Liver (tissue), 9 donors: ENCODE results near the gene GPX4. TPM values are rescaled to one million over a fixed set of nuclear protein-coding genes. Genes with fewer than 3 reads are reported as not detected.

ENCODE experiments used
- DNase-seq: peaks from one replicate; pipeline ENCODE4 v3.0.0-alpha.2; 2017; ENCODE audit warnings: low spot score
- H3K27ac ChIP-seq, 2 donors: one replicate each; pipeline ENCODE4 v1.7.0; 2013; ENCODE audit warnings: inconsistent platforms in 2 of 2, low read length in 2 of 2, control low read depth in 1 of 2, low read depth in 1 of 2, mild to moderate bottlenecking in 1 of 2
- H3K27me3 ChIP-seq, 4 donors: one replicate each; pipeline versions ENCODE4 v1.6.1 to v1.7.0; 2013; ENCODE audit warnings: low read length in 3 of 4, inconsistent platforms in 1 of 4, mild to moderate bottlenecking in 1 of 4, moderate library complexity in 1 of 4; ENCODE audit not compliant: control insufficient read depth in 4 of 4, insufficient read depth in 4 of 4
- H3K36me3 ChIP-seq, 4 donors: one replicate each; pipeline versions ENCODE4 v1.6.1 to v1.7.0; 2013; ENCODE audit warnings: low read length in 3 of 4, mild to moderate bottlenecking in 3 of 4, low read depth in 1 of 4, moderate library complexity in 1 of 4; ENCODE audit not compliant: control insufficient read depth in 4 of 4, insufficient read depth in 3 of 4
- H3K4me1 ChIP-seq, 4 donors: one replicate each; pipeline versions ENCODE4 v1.6.1 to v1.7.0; 2013; ENCODE audit warnings: low read length in 3 of 4, mild to moderate bottlenecking in 3 of 4, moderate library complexity in 1 of 4; ENCODE audit not compliant: control insufficient read depth in 4 of 4, insufficient read depth in 4 of 4
- H3K4me3 ChIP-seq, 3 donors: one replicate each; pipeline versions ENCODE4 v1.6.1 to v1.7.0; 2013; ENCODE audit warnings: low read length in 3 of 3, control low read depth in 1 of 3, low read depth in 1 of 3, mild to moderate bottlenecking in 1 of 3
- H3K9ac ChIP-seq, 2 donors: one replicate each; pipeline ENCODE4 v1.7.0; 2013; ENCODE audit warnings: low read length in 2 of 2, mild to moderate bottlenecking in 2 of 2, moderate library complexity in 2 of 2, control low read depth in 1 of 2, low read depth in 1 of 2
- H3K9me3 ChIP-seq, 4 donors: one replicate each; pipeline versions ENCODE4 v1.6.1 to v1.7.0; 2013; ENCODE audit warnings: low read length in 3 of 4; ENCODE audit not compliant: control insufficient read depth in 4 of 4
- EGR1 ChIP-seq, 2 donors: IDR thresholded peaks; 2 replicates each; pipeline ENCODE4 v1.6.1; 2016 to 2018; ENCODE audit warnings: antibody characterized with exemption in 2 of 2, low read depth in 2 of 2
- FOXA1 ChIP-seq: IDR thresholded peaks from 2 replicates; pipeline ENCODE4 v1.6.1; 2016; ENCODE audit warnings: antibody characterized with exemption
- FOXA2 ChIP-seq: IDR thresholded peaks from 2 replicates; pipeline ENCODE4 v1.6.1; 2016; ENCODE audit warnings: antibody characterized with exemption
- GABPA ChIP-seq, 2 donors: IDR thresholded peaks in 1 of 2; conservative IDR thresholded peaks in 1 of 2; 2 replicates each; pipeline ENCODE4 v1.6.1; 2016; ENCODE audit warnings: antibody characterized with exemption in 2 of 2, mild to moderate bottlenecking in 1 of 2, moderate library complexity in 1 of 2
- HNF4A ChIP-seq, 2 donors: conservative IDR thresholded peaks; 2 replicates each; pipeline ENCODE4 v1.6.1; 2016; ENCODE audit warnings: antibody characterized with exemption in 2 of 2, mild to moderate bottlenecking in 2 of 2
- HNF4G ChIP-seq: IDR thresholded peaks from 2 replicates; pipeline ENCODE4 v1.6.1; 2016; ENCODE audit warnings: antibody characterized with exemption
- JUND ChIP-seq, 2 donors: IDR thresholded peaks; 2 replicates each; pipeline ENCODE4 v1.6.1; 2016; ENCODE audit warnings: antibody characterized with exemption in 2 of 2
- NR2F2 ChIP-seq: IDR thresholded peaks from 2 replicates; pipeline ENCODE4 v1.6.1; 2016; ENCODE audit warnings: antibody characterized with exemption
- RAD21 ChIP-seq, 2 donors: IDR thresholded peaks; 2 replicates each; pipeline ENCODE4 v1.6.1; 2016; ENCODE audit warnings: antibody characterized with exemption in 2 of 2, mild to moderate bottlenecking in 2 of 2
- RXRA ChIP-seq, 2 donors: IDR thresholded peaks; 2 replicates each; pipeline ENCODE4 v1.6.1; 2017 to 2018; ENCODE audit warnings: antibody characterized with exemption in 2 of 2, mild to moderate bottlenecking in 1 of 2
- SP1 ChIP-seq: IDR thresholded peaks from 2 replicates; pipeline ENCODE4 v1.6.1; 2018; ENCODE audit warnings: antibody characterized with exemption, mild to moderate bottlenecking
- TAF1 ChIP-seq: conservative IDR thresholded peaks from 2 replicates; pipeline ENCODE4 v1.6.1; 2016; ENCODE audit warnings: antibody characterized with exemption, mild to moderate bottlenecking
- YY1 ChIP-seq: IDR thresholded peaks from 2 replicates; pipeline ENCODE4 v1.6.1; 2016; ENCODE audit warnings: antibody characterized with exemption, mild to moderate bottlenecking
- WGBS: extraction: QIAGEN DNeasy Blood & Tissue Kit; methylation state at CpG from one replicate; pipeline ENCODE4 v1.1.7; 2013; 5-methylcytosine and 5-hydroxymethylcytosine counted together
- polyA plus RNA-seq, 2 donors: library from polyadenylated mRNA; stranded (reverse) in 1 of 2; unstranded in 1 of 2; fragments of 200-250 nt in 1 of 2; fragments of >200 nt in 1 of 2; fragmentation: Nextera tagmentation in 1 of 2; extraction: Ambion mirVana in 1 of 2; gene quantifications; one replicate each; pipeline versions ENCODE4 v1.2.1 to v1.2.3, GENCODE V29; 2013 to 2015
- total RNA-seq, 2 donors: library from RNA; depleted of rRNA; stranded (reverse); fragments of >200 nt; gene quantifications; one replicate each; pipeline ENCODE4 v1.2.3, GENCODE V29; 2014
- TF ChIP-seq, protein P1 (sequence below): IDR thresholded peaks from 2 replicates; pipeline ENCODE4 v1.6.1; 2016; ENCODE audit warnings: antibody characterized with exemption
- TF ChIP-seq, protein P2 (sequence below): IDR thresholded peaks from 2 replicates; pipeline ENCODE4 v1.6.1; 2016; ENCODE audit warnings: antibody characterized with exemption
- TF ChIP-seq, protein P3 (sequence below): IDR thresholded peaks from 2 replicates; pipeline ENCODE4 v1.6.1; 2016; ENCODE audit warnings: antibody characterized with exemption
- TF ChIP-seq, protein P4 (sequence below): IDR thresholded peaks from 2 replicates; pipeline ENCODE4 v1.6.1; 2016; ENCODE audit warnings: antibody characterized with exemption, mild to moderate bottlenecking
- TF ChIP-seq, protein P5 (sequence below): fragments of 150-350 bp; IDR thresholded peaks from 2 replicates; pipeline ENCODE4 v1.5.1; 2017; ENCODE audit warnings: improper control_type of control experiment, low read depth, low read length; ENCODE audit not compliant: missing input control
- donor health status: healthy.
- donor health status: healthy.
- donor health status: healthy.
- donor health status: healthy.
- donor health status: healthy.

Gene GPX4
- total and polyA plus RNA-seq, 4 donors: 122 to 558 (median 298) TPM

DNA sequence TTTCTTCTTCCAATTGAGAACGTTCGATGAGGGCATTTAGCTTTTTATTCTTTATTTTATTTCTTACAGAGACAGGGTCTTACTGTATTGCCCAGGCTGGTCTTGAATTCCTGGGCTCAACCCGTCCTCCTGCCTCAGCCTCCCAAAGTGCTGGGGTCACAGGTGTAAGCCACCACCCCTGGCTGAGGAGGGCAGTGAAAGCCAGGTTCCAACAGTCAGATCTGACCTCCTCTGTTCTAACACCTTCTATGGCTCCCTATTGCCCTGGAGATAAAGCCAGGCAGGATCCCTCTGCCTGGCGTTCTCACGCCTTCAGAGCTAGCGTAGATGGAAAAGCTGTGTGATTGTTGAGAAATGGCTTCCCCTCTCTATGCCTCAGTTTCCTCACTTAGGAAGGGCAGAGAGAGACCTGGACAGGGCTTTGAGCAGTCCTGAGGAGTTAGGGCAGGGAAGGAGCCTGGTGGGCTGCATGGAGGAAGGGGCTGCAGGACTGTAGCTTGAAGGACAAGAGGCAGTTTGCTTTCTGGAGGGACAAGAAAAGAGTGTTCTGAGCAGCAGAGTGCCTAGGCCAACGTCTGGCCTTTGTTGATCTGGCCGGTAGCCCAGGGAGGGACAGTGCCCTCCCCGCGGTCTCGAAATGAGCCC, 31.3 kb upstream of the GPX4 start:
- no peak for TF ChIP-seq FOXA1
- no peak for TF ChIP-seq GABPA (IDR thresholded peaks at IDR 0.05 in 1 of 2, conservative IDR thresholded peaks at IDR 0.05 in 1 of 2)
- no peak for TF ChIP-seq EGR1 (IDR thresholded peaks at IDR 0.05; ENCODE audit: low read depth in 2 of 2)
- Histone ChIP-seq H3K9me3 (no peaks in the 10 kb centered on the region), H3K4me3 (no peak overlapping the region), H3K4me1 (peaks cover 7 to 32% (median 16%) of the 10 kb centered on the region in 4 donors), H3K9ac (no peak overlapping the region), H3K27ac (no peak overlapping the region), H3K36me3 (peaks cover 0 to 1% (median 0%) of the 10 kb centered on the region in 4 donors), H3K27me3 (peaks cover 0 to 7% (median 2%) of the 10 kb centered on the region in 4 donors)
- WGBS: 79% methylated on average over 11 of the region's 11 CpGs
- DNase-seq: no peak

DNA sequence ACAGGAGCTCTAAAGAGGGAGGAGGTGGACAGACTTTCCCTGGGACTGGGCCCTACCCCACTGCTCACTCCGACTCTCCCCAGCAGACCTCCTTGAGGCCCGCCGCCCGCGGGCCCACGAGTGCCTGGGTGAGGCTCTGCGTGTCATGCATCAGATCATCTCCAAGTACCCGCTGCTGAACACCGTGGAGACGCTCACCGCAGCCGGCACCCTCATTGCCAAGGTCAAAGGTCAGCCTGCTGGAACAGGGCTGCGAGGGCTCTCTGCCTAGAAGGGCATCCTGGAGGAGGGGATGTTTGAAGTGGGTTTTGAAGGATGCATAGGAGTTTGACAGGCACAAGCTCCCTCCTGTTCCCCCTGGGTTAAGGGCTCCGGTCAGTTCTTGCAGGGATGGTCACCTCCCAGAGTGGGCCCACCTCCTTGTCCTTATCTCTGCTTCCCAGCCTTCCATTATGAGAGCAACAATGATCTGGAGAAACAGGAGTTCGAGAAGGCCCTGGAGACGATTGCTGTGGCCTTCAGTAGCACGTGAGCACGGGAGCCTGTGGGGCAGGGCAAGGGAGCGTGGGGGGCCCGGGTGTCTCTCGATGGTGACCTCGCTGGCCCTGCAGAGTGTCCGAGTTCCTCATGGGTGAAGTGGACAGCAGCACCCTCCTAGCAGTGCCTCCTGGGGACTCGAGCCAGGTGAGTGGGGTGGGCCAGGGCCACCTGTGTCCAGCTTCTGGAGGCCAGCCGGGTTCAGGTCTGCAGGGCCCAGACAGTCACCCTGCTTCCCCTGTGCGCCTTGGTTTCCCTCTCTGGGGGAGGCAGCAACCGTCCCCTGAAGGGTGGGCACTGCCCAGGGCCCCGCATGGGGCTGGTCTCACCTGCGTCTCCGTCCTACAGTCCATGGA, 30.5 kb upstream of the GPX4 start:
- Histone ChIP-seq H3K4me3 (no peak overlapping the region), H3K36me3 (peaks cover 0 to 1% (median 0%) of the 10 kb centered on the region in 4 donors), H3K27ac (no peak overlapping the region), H3K9me3 (no peaks in the 10 kb centered on the region), H3K27me3 (peaks cover 0 to 7% (median 2%) of the 10 kb centered on the region in 4 donors), H3K4me1 (peaks cover 7 to 33% (median 16%) of the 10 kb centered on the region in 4 donors), H3K9ac (no peak overlapping the region)
- TF ChIP-seq RXRA (IDR thresholded peaks at IDR 0.05): no peak
- TF ChIP-seq JUND (IDR thresholded peaks at IDR 0.05): no peak
- DNase-seq: no peak
- 84% methylated on average over 30 of the region's 30 CpGs for WGBS

DNA sequence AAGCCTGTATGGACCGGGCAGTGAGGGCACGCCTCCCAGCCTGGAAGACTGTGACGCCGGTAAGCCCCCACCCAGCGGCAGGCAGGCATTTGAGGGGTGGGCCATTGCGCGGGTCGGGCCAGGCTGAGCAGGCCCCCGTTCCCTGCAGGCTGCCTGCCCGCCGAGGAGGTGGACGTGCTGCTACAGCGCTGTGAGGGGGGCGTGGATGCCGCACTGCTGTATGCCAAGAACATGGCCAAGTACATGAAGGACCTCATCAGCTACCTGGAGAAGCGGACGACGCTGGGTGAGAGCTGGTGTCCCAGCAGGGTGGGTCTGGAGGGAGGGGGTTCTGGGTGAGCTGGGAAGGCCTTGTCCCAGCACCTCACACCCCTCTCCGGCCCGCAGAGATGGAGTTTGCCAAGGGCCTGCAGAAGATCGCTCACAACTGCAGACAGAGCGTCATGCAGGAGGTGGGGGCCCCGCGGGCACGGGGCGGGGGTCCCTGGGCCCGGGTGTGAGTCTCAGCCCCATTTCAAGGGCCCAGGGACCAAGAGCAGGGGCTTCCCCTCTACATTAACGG, 29.8 kb upstream of the GPX4 start:
- H3K4me1 ChIP-seq: peaks cover 7 to 33% (median 16%) of the 10 kb centered on the region in 4 donors
- no peaks in the 10 kb centered on the region for H3K9me3 ChIP-seq
- 76% methylated on average over 28 of the region's 28 CpGs for WGBS
- DNase-seq: no peak
- peaks cover 0 to 1% (median 0%) of the 10 kb centered on the region in 4 donors for H3K36me3 ChIP-seq
- TF ChIP-seq, protein P1, sequence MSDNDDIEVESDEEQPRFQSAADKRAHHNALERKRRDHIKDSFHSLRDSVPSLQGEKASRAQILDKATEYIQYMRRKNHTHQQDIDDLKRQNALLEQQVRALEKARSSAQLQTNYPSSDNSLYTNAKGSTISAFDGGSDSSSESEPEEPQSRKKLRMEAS: no peak
- TF ChIP-seq, protein P2, sequence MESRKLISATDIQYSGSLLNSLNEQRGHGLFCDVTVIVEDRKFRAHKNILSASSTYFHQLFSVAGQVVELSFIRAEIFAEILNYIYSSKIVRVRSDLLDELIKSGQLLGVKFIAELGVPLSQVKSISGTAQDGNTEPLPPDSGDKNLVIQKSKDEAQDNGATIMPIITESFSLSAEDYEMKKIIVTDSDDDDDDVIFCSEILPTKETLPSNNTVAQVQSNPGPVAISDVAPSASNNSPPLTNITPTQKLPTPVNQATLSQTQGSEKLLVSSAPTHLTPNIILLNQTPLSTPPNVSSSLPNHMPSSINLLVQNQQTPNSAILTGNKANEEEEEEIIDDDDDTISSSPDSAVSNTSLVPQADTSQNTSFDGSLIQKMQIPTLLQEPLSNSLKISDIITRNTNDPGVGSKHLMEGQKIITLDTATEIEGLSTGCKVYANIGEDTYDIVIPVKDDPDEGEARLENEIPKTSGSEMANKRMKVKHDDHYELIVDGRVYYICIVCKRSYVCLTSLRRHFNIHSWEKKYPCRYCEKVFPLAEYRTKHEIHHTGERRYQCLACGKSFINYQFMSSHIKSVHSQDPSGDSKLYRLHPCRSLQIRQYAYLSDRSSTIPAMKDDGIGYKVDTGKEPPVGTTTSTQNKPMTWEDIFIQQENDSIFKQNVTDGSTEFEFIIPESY: no peak
- TF ChIP-seq RXRA (IDR thresholded peaks at IDR 0.05) (no peak), EGR1 (IDR thresholded peaks at IDR 0.05; ENCODE audit: low read depth in 2 of 2) (no peak), GABPA (IDR thresholded peaks at IDR 0.05 in 1 of 2, conservative IDR thresholded peaks at IDR 0.05 in 1 of 2) (no peak), FOXA2 (no peak), JUND (IDR thresholded peaks at IDR 0.05) (no peak), FOXA1 (no peak), SP1 (no peak), YY1 (no peak), HNF4G (no peak), NR2F2 (no peak), RAD21 (IDR thresholded peaks at IDR 0.05) (no peak), HNF4A (conservative IDR thresholded peaks at IDR 0.05) (no peak), TAF1 (no peak)
- TF ChIP-seq, protein P3, sequence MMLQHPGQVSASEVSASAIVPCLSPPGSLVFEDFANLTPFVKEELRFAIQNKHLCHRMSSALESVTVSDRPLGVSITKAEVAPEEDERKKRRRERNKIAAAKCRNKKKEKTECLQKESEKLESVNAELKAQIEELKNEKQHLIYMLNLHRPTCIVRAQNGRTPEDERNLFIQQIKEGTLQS: no peak
- TF ChIP-seq, protein P4, sequence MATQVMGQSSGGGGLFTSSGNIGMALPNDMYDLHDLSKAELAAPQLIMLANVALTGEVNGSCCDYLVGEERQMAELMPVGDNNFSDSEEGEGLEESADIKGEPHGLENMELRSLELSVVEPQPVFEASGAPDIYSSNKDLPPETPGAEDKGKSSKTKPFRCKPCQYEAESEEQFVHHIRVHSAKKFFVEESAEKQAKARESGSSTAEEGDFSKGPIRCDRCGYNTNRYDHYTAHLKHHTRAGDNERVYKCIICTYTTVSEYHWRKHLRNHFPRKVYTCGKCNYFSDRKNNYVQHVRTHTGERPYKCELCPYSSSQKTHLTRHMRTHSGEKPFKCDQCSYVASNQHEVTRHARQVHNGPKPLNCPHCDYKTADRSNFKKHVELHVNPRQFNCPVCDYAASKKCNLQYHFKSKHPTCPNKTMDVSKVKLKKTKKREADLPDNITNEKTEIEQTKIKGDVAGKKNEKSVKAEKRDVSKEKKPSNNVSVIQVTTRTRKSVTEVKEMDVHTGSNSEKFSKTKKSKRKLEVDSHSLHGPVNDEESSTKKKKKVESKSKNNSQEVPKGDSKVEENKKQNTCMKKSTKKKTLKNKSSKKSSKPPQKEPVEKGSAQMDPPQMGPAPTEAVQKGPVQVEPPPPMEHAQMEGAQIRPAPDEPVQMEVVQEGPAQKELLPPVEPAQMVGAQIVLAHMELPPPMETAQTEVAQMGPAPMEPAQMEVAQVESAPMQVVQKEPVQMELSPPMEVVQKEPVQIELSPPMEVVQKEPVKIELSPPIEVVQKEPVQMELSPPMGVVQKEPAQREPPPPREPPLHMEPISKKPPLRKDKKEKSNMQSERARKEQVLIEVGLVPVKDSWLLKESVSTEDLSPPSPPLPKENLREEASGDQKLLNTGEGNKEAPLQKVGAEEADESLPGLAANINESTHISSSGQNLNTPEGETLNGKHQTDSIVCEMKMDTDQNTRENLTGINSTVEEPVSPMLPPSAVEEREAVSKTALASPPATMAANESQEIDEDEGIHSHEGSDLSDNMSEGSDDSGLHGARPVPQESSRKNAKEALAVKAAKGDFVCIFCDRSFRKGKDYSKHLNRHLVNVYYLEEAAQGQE: no peak
- TF ChIP-seq, protein P5, sequence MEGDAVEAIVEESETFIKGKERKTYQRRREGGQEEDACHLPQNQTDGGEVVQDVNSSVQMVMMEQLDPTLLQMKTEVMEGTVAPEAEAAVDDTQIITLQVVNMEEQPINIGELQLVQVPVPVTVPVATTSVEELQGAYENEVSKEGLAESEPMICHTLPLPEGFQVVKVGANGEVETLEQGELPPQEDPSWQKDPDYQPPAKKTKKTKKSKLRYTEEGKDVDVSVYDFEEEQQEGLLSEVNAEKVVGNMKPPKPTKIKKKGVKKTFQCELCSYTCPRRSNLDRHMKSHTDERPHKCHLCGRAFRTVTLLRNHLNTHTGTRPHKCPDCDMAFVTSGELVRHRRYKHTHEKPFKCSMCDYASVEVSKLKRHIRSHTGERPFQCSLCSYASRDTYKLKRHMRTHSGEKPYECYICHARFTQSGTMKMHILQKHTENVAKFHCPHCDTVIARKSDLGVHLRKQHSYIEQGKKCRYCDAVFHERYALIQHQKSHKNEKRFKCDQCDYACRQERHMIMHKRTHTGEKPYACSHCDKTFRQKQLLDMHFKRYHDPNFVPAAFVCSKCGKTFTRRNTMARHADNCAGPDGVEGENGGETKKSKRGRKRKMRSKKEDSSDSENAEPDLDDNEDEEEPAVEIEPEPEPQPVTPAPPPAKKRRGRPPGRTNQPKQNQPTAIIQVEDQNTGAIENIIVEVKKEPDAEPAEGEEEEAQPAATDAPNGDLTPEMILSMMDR: no peak
- no peak overlapping the region for H3K27ac ChIP-seq
- H3K9ac ChIP-seq: no peak overlapping the region
- peaks cover 0 to 7% (median 1%) of the 10 kb centered on the region in 4 donors for H3K27me3 ChIP-seq
- H3K4me3 ChIP-seq: no peak overlapping the region
